GM23248 (cell line): ENCODE results near the gene TRIM13. TPM values are rescaled to one million over a fixed set of nuclear protein-coding genes. Genes with fewer than 3 reads are reported as not detected.
"Not testable (repeated sequence)": the region's sequence is repeated elsewhere in the genome, so short reads cannot be mapped to it uniquely, and the experiment has no call there.

ENCODE experiments used
- DNase-seq: peaks from one replicate; pipeline ENCODE4 v3.0.0-alpha.2; 2015
- H2AFZ ChIP-seq: fragments of 200-600 bp; sonication (generic); 2 replicates; pipeline ENCODE4 v1.6.1; 2016; ENCODE audit warnings: antibody characterized with exemption
- H3F3A ChIP-seq: fragments of 200-600 bp; sonication (generic); 2 replicates; pipeline ENCODE4 v1.6.1; 2016; ENCODE audit warnings: mild to moderate bottlenecking, antibody characterized with exemption, mixed run types; ENCODE audit not compliant: insufficient read depth
- H3K27ac ChIP-seq: fragments of 200-600 bp; sonication (generic); 2 replicates; pipeline ENCODE4 v1.5.1; 2016; ENCODE audit warnings: mild to moderate bottlenecking
- H3K27me3 ChIP-seq: fragments of 200-600 bp; sonication (generic); replicated peaks from 2 replicates; pipeline ENCODE4 v1.6.1; 2016; ENCODE audit warnings: mild to moderate bottlenecking; ENCODE audit not compliant: insufficient read depth
- H3K36me3 ChIP-seq: fragments of 200-600 bp; sonication (generic); 2 replicates; pipeline ENCODE4 v1.6.1; 2016; ENCODE audit warnings: low read depth, mild to moderate bottlenecking
- H3K4me1 ChIP-seq: fragments of 200-600 bp; sonication (generic); 2 replicates; pipeline ENCODE4 v1.6.1; 2016; ENCODE audit warnings: mild to moderate bottlenecking; ENCODE audit not compliant: insufficient read depth
- H3K4me2 ChIP-seq: fragments of 200-600 bp; sonication (generic); one replicate; pipeline ENCODE4 v1.6.1; 2016; ENCODE audit warnings: mild to moderate bottlenecking; ENCODE audit not compliant: unreplicated experiment
- H3K4me3 ChIP-seq: fragments of 200-600 bp; sonication (generic); 2 replicates; pipeline ENCODE4 v1.5.1; 2016; ENCODE audit warnings: mild to moderate bottlenecking
- H3K79me2 ChIP-seq: fragments of 200-600 bp; sonication (generic); 2 replicates; pipeline ENCODE4 v1.6.1; 2016; ENCODE audit warnings: mild to moderate bottlenecking; ENCODE audit not compliant: insufficient read depth
- H3K9ac ChIP-seq: fragments of 200-600 bp; sonication (generic); 2 replicates; pipeline ENCODE4 v1.6.1; 2016; ENCODE audit warnings: mild to moderate bottlenecking
- H3K9me2 ChIP-seq: fragments of 200-600 bp; sonication (generic); 2 replicates; pipeline ENCODE4 v1.6.1; 2016; ENCODE audit warnings: mixed run types, mild to moderate bottlenecking, moderate library complexity; ENCODE audit not compliant: insufficient read depth
- H3K9me3 ChIP-seq: fragments of 200-600 bp; sonication (generic); one replicate; pipeline ENCODE4 v1.6.1; 2017; ENCODE audit warnings: low read depth
- H4K20me1 ChIP-seq: fragments of 200-600 bp; sonication (generic); 2 replicates; pipeline ENCODE4 v1.6.0; 2016; ENCODE audit not compliant: insufficient read depth
- EZH2 ChIP-seq: fragments of 200-600 bp; sonication (generic); IDR thresholded peaks from 2 replicates; pipeline ENCODE4 v1.6.1; 2018; ENCODE audit warnings: antibody characterized with exemption, mild to moderate bottlenecking; ENCODE audit not compliant: insufficient read depth, poor library complexity, severe bottlenecking
- EZH2phosphoT487 ChIP-seq: fragments of 200-600 bp; sonication (generic); IDR thresholded peaks from 2 replicates; pipeline ENCODE4 v1.6.1; 2018; ENCODE audit warnings: antibody characterized with exemption, moderate library complexity, mild to moderate bottlenecking, low read depth; ENCODE audit not compliant: insufficient read depth
- WGBS, 2 experiments: methylation state at CpG; one replicate each; pipeline ENCODE4 v1.1.6; 2015 to 2017; ENCODE audit warnings: low lambda C conversion rate in 2 of 2, low coverage in 1 of 2; ENCODE audit errors: missing lambda C conversion rate in 2 of 2; 5-methylcytosine and 5-hydroxymethylcytosine counted together
- in situ Hi-C: fragments of 300-500 bp; cut with MboI; formaldehyde crosslinking; loops from 2 replicates; pipeline ENCODE4 v1.15.0; 2020
- polyA plus RNA-seq: library from polyadenylated mRNA; unstranded; fragments of >200 nt; fragmentation: Nextera tagmentation; extraction: Ambion mirVana; gene quantifications from 2 replicates; pipeline ENCODE4 v1.2.1, GENCODE V29; 2016
- total RNA-seq: library from RNA; depleted of rRNA; stranded (reverse); fragments of >200 nt; shearing (Covaris generic); gene quantifications from 2 replicates; pipeline ENCODE4 v1.2.3, GENCODE V29; 2014; rRNA removed

The TRIM13 gene, protein sequence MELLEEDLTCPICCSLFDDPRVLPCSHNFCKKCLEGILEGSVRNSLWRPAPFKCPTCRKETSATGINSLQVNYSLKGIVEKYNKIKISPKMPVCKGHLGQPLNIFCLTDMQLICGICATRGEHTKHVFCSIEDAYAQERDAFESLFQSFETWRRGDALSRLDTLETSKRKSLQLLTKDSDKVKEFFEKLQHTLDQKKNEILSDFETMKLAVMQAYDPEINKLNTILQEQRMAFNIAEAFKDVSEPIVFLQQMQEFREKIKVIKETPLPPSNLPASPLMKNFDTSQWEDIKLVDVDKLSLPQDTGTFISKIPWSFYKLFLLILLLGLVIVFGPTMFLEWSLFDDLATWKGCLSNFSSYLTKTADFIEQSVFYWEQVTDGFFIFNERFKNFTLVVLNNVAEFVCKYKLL
- total RNA-seq, result 20.2 and 22.3 TPM in 2 replicates
- polyA plus RNA-seq, result 24.0 and 24.3 TPM in 2 replicates

- no peak for TF ChIP-seq EZH2
- TF ChIP-seq EZH2phosphoT487, result no peak
- Histone ChIP-seq H3K9me2 (no peaks in the 10 kb centered on the region), H3K9ac (peak within 1 kb of the TSS; percentile 98), H3F3A (peaks cover 19% of the 10 kb centered on the region), H3K4me2 (peak within 1 kb of the TSS; percentile 91), H3K4me3 (peak within 1 kb of the TSS; percentile 93), H3K4me1 (peaks cover 23% of the 10 kb centered on the region), H3K36me3 (peaks cover 32% of the 10 kb centered on the region), H4K20me1 (no peaks in the 10 kb centered on the region), H3K9me3 (no peaks in the 10 kb centered on the region), H3K27ac (peak within 1 kb of the TSS; percentile 95), H2AFZ (peak within 1 kb of the TSS; percentile 87), H3K27me3 (no peaks in the 10 kb centered on the region), H3K79me2 (peaks cover 48% of the 10 kb centered on the region)
- in situ Hi-C loops, result loop anchor here (25.0 kb wide), 2 partner anchors 540 to 815 kb away; no protein-coding TSS in a partner anchor
- peak; percentile 96 for DNase-seq
- 1% methylated on average over 35 to 55 of the region's 56 CpGs for WGBS, 2 experiments
These were observed at the start of gene TRIM13 for GRCh38 chr13:49996951-49997895. Gene TRIM13, plus strand, starts transcription at chr13:49997042. Its CDS starts 14,899 bp downstream, at chr13:50011941.

GRCh38 chr13:49948777-49949270 lies 48.0 kb upstream of the TRIM13 start:
- H3K9ac ChIP-seq, H2AFZ ChIP-seq, H3K4me1 ChIP-seq, H4K20me1 ChIP-seq, DNase-seq, H3F3A ChIP-seq, H3K36me3 ChIP-seq, H3K4me2 ChIP-seq, H3K9me3 ChIP-seq, H3K79me2 ChIP-seq, in situ Hi-C loops, H3K27ac ChIP-seq, H3K27me3 ChIP-seq, H3K9me2 ChIP-seq, H3K4me3 ChIP-seq: not testable (repeated sequence)
- WGBS, 2 experiments, result 86 to 90% methylated on average over 5 to 6 of the region's 6 CpGs

- H3K4me3 ChIP-seq, result no peak overlapping the region
- WGBS, 2 experiments, result 87 to 88% methylated on average over 7 of the region's 7 CpGs
- no peak overlapping the region for H3K27ac ChIP-seq
- H3K27me3 ChIP-seq, result no peaks in the 10 kb centered on the region
- no peaks in the 10 kb centered on the region for H3K9me2 ChIP-seq
- H3K9me3 ChIP-seq, result no peaks in the 10 kb centered on the region
- no peak overlapping the region for H2AFZ ChIP-seq
- no peaks in the 10 kb centered on the region for H3K4me1 ChIP-seq
- in situ Hi-C loops, result loop anchor here (25.0 kb wide), 1 partner anchor 1110 kb away; no protein-coding TSS in a partner anchor
- no peaks in the 10 kb centered on the region for H3F3A ChIP-seq
- no peaks in the 10 kb centered on the region for H3K79me2 ChIP-seq
- DNase-seq, result no peak
- no peaks in the 10 kb centered on the region for H4K20me1 ChIP-seq
- H3K36me3 ChIP-seq, result no peaks in the 10 kb centered on the region
- no peak overlapping the region for H3K9ac ChIP-seq
- no peak overlapping the region for H3K4me2 ChIP-seq
- TF ChIP-seq EZH2phosphoT487, result no peak
- TF ChIP-seq EZH2, result no peak
These were observed 44.9 kb upstream of the TRIM13 start for GRCh38 chr13:49951754-49952535.

GRCh38 chr13:49953560-49953959 lies 43.3 kb upstream of the TRIM13 start:
- H3K4me2 ChIP-seq, result no peak overlapping the region
- no peak overlapping the region for H3K4me3 ChIP-seq
- no peaks in the 10 kb centered on the region for H3K4me1 ChIP-seq
- no peaks in the 10 kb centered on the region for H3K9me2 ChIP-seq
- H3K9ac ChIP-seq, result no peak overlapping the region
- no peak overlapping the region for H3K27ac ChIP-seq
- 100% methylated on average over 1 of the region's 1 CpG for WGBS, 2 experiments
- H3K27me3 ChIP-seq, result no peaks in the 10 kb centered on the region
- H3K79me2 ChIP-seq, result no peaks in the 10 kb centered on the region
- no peaks in the 10 kb centered on the region for H3K9me3 ChIP-seq
- H4K20me1 ChIP-seq, result no peaks in the 10 kb centered on the region
- no peak overlapping the region for H2AFZ ChIP-seq
- TF ChIP-seq EZH2 (no peak), EZH2phosphoT487 (no peak)
- in situ Hi-C loops, result loop anchor here (25.0 kb wide), 1 partner anchor 1109 kb away; no protein-coding TSS in a partner anchor
- no peak for DNase-seq
- no peaks in the 10 kb centered on the region for H3K36me3 ChIP-seq
- no peaks in the 10 kb centered on the region for H3F3A ChIP-seq
